ENCODE results near the gene COL6A2.
"Not testable (repeated sequence)": the region's sequence is repeated elsewhere in the genome, so short reads cannot be mapped to it uniquely, and the experiment has no call there.

Gene COL6A2

GRCh38 chr21:46097336-46098293 is at the start of gene COL6A2:
Gene COL6A2, plus strand, starts transcription at chr21:46098112.
- DNase-seq (ENCODE audit: low read depth, low spot score) = no peak

- peak; percentile 33 for DNase-seq (ENCODE audit: low read depth, low spot score)
Observed at GRCh38 chr21:46048926-46049889, 48.7 kb upstream of the COL6A2 start.

- no peak for DNase-seq (ENCODE audit: low read depth, low spot score)
Observed at GRCh38 chr21:46049890-46050667, 47.8 kb upstream of the COL6A2 start.

- DNase-seq (ENCODE audit: low read depth, low spot score) = no peak
Observed at GRCh38 chr21:46050668-46051378, 47.1 kb upstream of the COL6A2 start.

GRCh38 chr21:46051379-46051770 is 46.5 kb upstream of the COL6A2 start:
- DNase-seq (ENCODE audit: low read depth, low spot score) = no peak

- DNase-seq (ENCODE audit: low read depth, low spot score) = no peak
Observed at GRCh38 chr21:46051821-46052675, 45.9 kb upstream of the COL6A2 start.

- DNase-seq (ENCODE audit: low read depth, low spot score) = no peak
Observed at GRCh38 chr21:46052703-46053651, 44.9 kb upstream of the COL6A2 start.

GRCh38 chr21:46054031-46054430 is 43.9 kb upstream of the COL6A2 start:
- DNase-seq (ENCODE audit: low read depth, low spot score) = no peak

- no peak for DNase-seq (ENCODE audit: low read depth, low spot score)
Observed at GRCh38 chr21:46054451-46054881, 43.4 kb upstream of the COL6A2 start.

- DNase-seq (ENCODE audit: low read depth, low spot score) = no peak
Observed at GRCh38 chr21:46055863-46056281, 42.0 kb upstream of the COL6A2 start.

- DNase-seq (ENCODE audit: low read depth, low spot score) = no peak
Observed at GRCh38 chr21:46056450-46056903, 41.4 kb upstream of the COL6A2 start.

- DNase-seq (ENCODE audit: low read depth, low spot score) = no peak
Observed at GRCh38 chr21:46057111-46057709, 40.7 kb upstream of the COL6A2 start.

- DNase-seq (ENCODE audit: low read depth, low spot score) = no peak
Observed at GRCh38 chr21:46057710-46058241, 40.1 kb upstream of the COL6A2 start.

GRCh38 chr21:46058431-46059145 is 39.3 kb upstream of the COL6A2 start:
- DNase-seq (ENCODE audit: low read depth, low spot score) = no peak

- no peak for DNase-seq (ENCODE audit: low read depth, low spot score)
Observed at GRCh38 chr21:46059195-46059594, 38.7 kb upstream of the COL6A2 start.

- not testable (repeated sequence) for DNase-seq (ENCODE audit: low read depth, low spot score)
Observed at GRCh38 chr21:46059711-46060455, 38.0 kb upstream of the COL6A2 start.
